GM12878 (cell line): ENCODE measurements around the gene SP1. TPM values are rescaled to one million over a fixed set of nuclear protein-coding genes. Genes with fewer than 3 reads are reported as not detected.

Experiments used
- ATAC-seq: fragments of 200-7000 bp; cut with Tn5 transposase; 3 replicates; pipeline ENCODE4 v1.9.1; 2020; ENCODE audit warnings: mild to moderate bottlenecking, moderate library complexity
- BruUV-seq: library from RNA; stranded (reverse); fragments of 400-500 nt; replicated peaks from 2 replicates; lab custom pipeline; 2021; lab: Mats Ljungman, UMichigan
- CTCF ChIA-PET: fragments of 300-600 bp; sonication (Branson Sonifier 250); formaldehyde crosslinking; extraction: SDS; loops from one replicate; lab custom pipeline; 2021; ENCODE audit warnings: inconsistent platforms; lab: Yijun Ruan, JAX
- POLR2A ChIA-PET: fragments of 350-600 bp; formaldehyde crosslinking; extraction: SDS; loops from one replicate; lab custom pipeline; 2021; ENCODE audit warnings: inconsistent platforms; lab: Charles Lee
- RAD21 ChIA-PET: fragments of 300-600 bp; sonication (Branson Sonifier 250); formaldehyde crosslinking; loops from one replicate; lab custom pipeline; 2023; ENCODE audit warnings: antibody characterized with exemption; ENCODE audit not compliant: unreplicated experiment; lab: Charles Lee
- SMC1A ChIA-PET: fragments of 300-600 bp; sonication (Branson Sonifier 250); formaldehyde crosslinking; loops from one replicate; lab custom pipeline; 2023; ENCODE audit not compliant: unreplicated experiment, uncharacterized antibody; lab: Charles Lee
- DNase-seq: peaks from one replicate; pipeline ENCODE4 v3.0.0-alpha.2; 2011; ENCODE audit warnings: low read depth, low spot score
- FAIRE-seq: peaks from 3 replicates; lab custom pipeline; 2011; peaks lifted over from hg19 to GRCh38; lab: Jason Lieb, UNC
- H2AFZ ChIP-seq: 2 replicates; pipeline ENCODE4 v1.6.0; 2011; ENCODE audit warnings: low read depth, low read length, control low read depth; ENCODE audit not compliant: control insufficient read depth
- H3K27ac ChIP-seq: 2 replicates; pipeline ENCODE4 v1.5.1; 2011; ENCODE audit warnings: control low read depth; ENCODE audit not compliant: control insufficient read depth, insufficient read depth
- H3K27me3 ChIP-seq, 2 experiments: replicated peaks in 1 of 2; 2 replicates each; pipeline versions ENCODE4 v1.6.0 to v1.6.1; 2011; ENCODE audit warnings: low read length in 1 of 2; ENCODE audit not compliant: control insufficient read depth in 2 of 2, insufficient read depth in 2 of 2
- H3K36me3 ChIP-seq, 2 experiments: 2 replicates each; pipeline ENCODE4 v1.5.1; 2011; ENCODE audit warnings: low read length in 1 of 2; ENCODE audit not compliant: control insufficient read depth in 2 of 2, insufficient read depth in 2 of 2
- H3K4me1 ChIP-seq: 2 replicates; pipeline ENCODE4 v1.6.1; 2011; ENCODE audit warnings: mild to moderate bottlenecking, low read length, moderate library complexity, mixed read lengths; ENCODE audit not compliant: control insufficient read depth, insufficient read depth
- H3K4me2 ChIP-seq: 2 replicates; pipeline ENCODE4 v1.6.0; 2011; ENCODE audit warnings: control low read depth; ENCODE audit not compliant: control insufficient read depth, insufficient read depth
- H3K4me3 ChIP-seq: fragments of 200-600 bp; sonication (generic); 2 replicates; pipeline ENCODE4 v1.5.1; 2016
- H3K79me2 ChIP-seq: 2 replicates; pipeline ENCODE4 v1.6.0; 2011; ENCODE audit warnings: low read length; ENCODE audit not compliant: control insufficient read depth, insufficient read depth
- H3K9ac ChIP-seq: 2 replicates; pipeline ENCODE4 v1.8.0; 2011; ENCODE audit warnings: low read length, control low read depth, mixed read lengths; ENCODE audit not compliant: control insufficient read depth, insufficient read depth
- H3K9me3 ChIP-seq: replicated peaks from 3 replicates; pipeline ENCODE4 v1.5.1; 2011; ENCODE audit warnings: mild to moderate bottlenecking, low read length; ENCODE audit not compliant: control insufficient read depth, insufficient read depth
- H4K20me1 ChIP-seq: 2 replicates; pipeline ENCODE4 v1.6.0; 2011; ENCODE audit not compliant: control insufficient read depth, insufficient read depth
- CREM ChIP-seq: IDR thresholded peaks from 2 replicates; pipeline ENCODE4 v1.6.1; 2014; ENCODE audit warnings: antibody characterized with exemption, low read depth
- GATAD2B ChIP-seq: fragments of 450-650 bp; conservative IDR thresholded peaks from 2 replicates; pipeline ENCODE4 v1.6.1; 2017; ENCODE audit warnings: low read depth, mild to moderate bottlenecking, moderate library complexity
- HDGF ChIP-seq: fragments of 450-650 bp; IDR thresholded peaks from 2 replicates; pipeline ENCODE4 v1.6.1; 2016; ENCODE audit warnings: antibody characterized with exemption
- IRF4 ChIP-seq: IDR thresholded peaks from 2 replicates; pipeline ENCODE4 v1.6.1; 2011; ENCODE audit warnings: low read depth, low read length
- MTA2 ChIP-seq: fragments of 450-650 bp; IDR thresholded peaks from 2 replicates; pipeline ENCODE4 v1.6.1; 2016; ENCODE audit warnings: low read depth, mild to moderate bottlenecking, moderate library complexity
- MXI1 ChIP-seq: fragments of 150-350 bp; IDR thresholded peaks from 2 replicates; pipeline ENCODE4 v1.6.1; 2011; ENCODE audit warnings: low read depth, mild to moderate bottlenecking, inconsistent platforms, low read length, improper control_type of control experiment
- NFYA ChIP-seq: IDR thresholded peaks from 2 replicates; pipeline ENCODE4 v1.6.1; 2011; ENCODE audit warnings: low read depth, mild to moderate bottlenecking, low read length, improper control_type of control experiment, borderline replicate concordance
- NR2F1 ChIP-seq: fragments of 450-650 bp; conservative IDR thresholded peaks from 2 replicates; pipeline ENCODE4 v1.6.1; 2017; ENCODE audit warnings: mild to moderate bottlenecking
- POLR2A ChIP-seq: IDR thresholded peaks from 2 replicates; pipeline ENCODE4 v1.6.1; 2011; ENCODE audit warnings: low read depth, mild to moderate bottlenecking, low read length
- PRDM15 ChIP-seq: fragments of 450-650 bp; formaldehyde crosslinking; IDR thresholded peaks from 2 replicates; pipeline ENCODE4 v1.4.0; 2020; ENCODE audit warnings: mild to moderate bottlenecking, moderate library complexity
- RB1 ChIP-seq: fragments of 450-650 bp; formaldehyde crosslinking; IDR thresholded peaks from 2 replicates; pipeline ENCODE4 v1.6.1; 2017; ENCODE audit warnings: mild to moderate bottlenecking, borderline replicate concordance
- REST ChIP-seq: IDR thresholded peaks from 2 replicates; pipeline ENCODE4 v1.6.1; 2012; ENCODE audit warnings: mild to moderate bottlenecking, low read depth, low read length
- SMAD1 ChIP-seq: fragments of 450-650 bp; IDR thresholded peaks from 2 replicates; pipeline ENCODE4 v1.6.1; 2018; ENCODE audit warnings: mild to moderate bottlenecking, low read depth; ENCODE audit not compliant: partially characterized antibody
- SMAD5 ChIP-seq: IDR thresholded peaks from 2 replicates; pipeline ENCODE4 v1.6.1; 2016; ENCODE audit warnings: antibody characterized with exemption, low read depth
- ZSCAN29 ChIP-seq: fragments of 450-650 bp; IDR thresholded peaks from 2 replicates; pipeline ENCODE4 v1.6.1; 2017; ENCODE audit warnings: mild to moderate bottlenecking, moderate library complexity
- WGBS: methylation state at CpG from one replicate; pipeline ENCODE4 v1.1.6; 2016; ENCODE audit warnings: low lambda C conversion rate; ENCODE audit not compliant: insufficient replicate concordance, insufficient coverage; ENCODE audit errors: missing lambda C conversion rate; 5-methylcytosine and 5-hydroxymethylcytosine counted together
- in situ Hi-C: fragments of 300-500 bp; cut with MboI; formaldehyde crosslinking; loops from 9 replicates; pipeline ENCODE4 v1.14.3; 2018; ENCODE audit warnings: mixed read lengths
- intact Hi-C: fragments of 100-400 bp; cut with micrococcal nuclease; formaldehyde crosslinking; loops from one replicate; pipeline ENCODE4 v1.14.2; 2022; ENCODE audit not compliant: unreplicated experiment
- polyA plus RNA-seq, 11 experiments: library from polyadenylated mRNA; depleted of rRNA in 4 of 11; unstranded in 6 of 11; stranded (reverse) in 5 of 11; fragments of >200 nt; fragmentation: Nextera tagmentation in 4 of 11; fragmentation: Illumina TruSeq in 1 of 11; extraction: Ambion mirVana in 4 of 11; extraction: Trizol in 1 of 11; gene quantifications; 1 replicate in 1 of 11; 2 replicates in 10 of 11; pipeline versions ENCODE4 v1.2.1 to v1.2.3, GENCODE V29; 2011 to 2016; ENCODE audit warnings: inconsistent platforms in 2 of 11, missing spikeins in 2 of 11, low read depth in 1 of 11
- total RNA-seq, 4 experiments: library from RNA; depleted of rRNA in 3 of 4; stranded (reverse); fragments of >200 nt in 3 of 4; fragmentation: Illumina TruSeq in 1 of 4; extraction: Trizol in 1 of 4; gene quantifications; 2 replicates each; pipeline versions ENCODE4 v1.2.1 to v1.2.3, GENCODE V29; 2013 to 2021

SP1 gene
- total and polyA plus RNA-seq, 10 of the 15 experiments (the other 5 are each of a cell fraction or from before 2014, with no cell fraction given), result 3.3 to 52.0 (median 25.2) TPM

GRCh38 chr12:53441040-53441833, 61.3 kb downstream of the SP1 start, which contains the start of gene PRR13 (continued):
- TF ChIP-seq REST (no peak), RB1 (no peak), HDGF (no peak), SMAD1 (peak; percentile 95), ZSCAN29 (no peak), SMAD5 (peak; percentile 96), POLR2A (peak; percentile 97), IRF4 (no peak), MXI1 (peak; percentile 80)

GRCh38 chr12:53443955-53444354, 64.0 kb downstream of the SP1 start:
- Histone ChIP-seq H3K9me3 (no peaks in the 10 kb centered on the region), H2AFZ (no peak overlapping the region), H3K4me1 (peaks cover 9% of the 10 kb centered on the region; the same call in 1 of the 2 replicates), H3K4me2 (peak overlapping the region; percentile 62), H3K36me3 (peaks cover 0 to 12% of the 10 kb centered on the region in 2 experiments; a peak in 1 of 4 replicates), H3K4me3 (no peak overlapping the region), H3K27me3 (no peaks in the 10 kb centered on the region), H3K27ac (no peak overlapping the region), H4K20me1 (no peaks in the 10 kb centered on the region), H3K79me2 (peaks cover 26% of the 10 kb centered on the region), H3K9ac (no peak overlapping the region)
- intact Hi-C loops (no loop called here), in situ Hi-C loops (no loop called here)
- ATAC-seq (no peak), DNase-seq (no peak), FAIRE-seq (no peak)
- SMC1A ChIA-PET, result interaction anchor here (0.6 to 1.4 kb wide), 2 partner anchors 38 to 1370 kb away, joined by 3 to 4 read pairs; no protein-coding TSS in a partner anchor
- RAD21 ChIA-PET, result no interaction called here
- no peak for TF ChIP-seq CREM
- no peak for TF ChIP-seq PRDM15 (CRISPR knock-in tag)
- TF ChIP-seq NR2F1, result no peak
- TF ChIP-seq IRF4, result no peak
- TF ChIP-seq GATAD2B, result no peak
- no peak for TF ChIP-seq MTA2
- no peak for TF ChIP-seq NFYA
- POLR2A ChIA-PET, result interaction anchor here (1.4 kb wide), 1 partner anchor 57 kb away, joined by 5 read pairs; the partner anchor contains the start of gene TARBP2
- WGBS, result 97% methylated on average over 3 of the region's 4 CpGs
- CTCF ChIA-PET, result no interaction called here
- no TSS peak for BruUV-seq
